IMR-90 (cell line): ENCODE measurements around the gene SYCP2. TPM values are rescaled to one million over a fixed set of nuclear protein-coding genes. Genes with fewer than 3 reads are reported as not detected.

Experiments
- ATAC-seq: fragments of 200-7000 bp; cut with Tn5 transposase; 2 replicates; pipeline ENCODE4 v1.9.1; 2020; ENCODE audit warnings: low read depth, mild to moderate bottlenecking, moderate library complexity
- BruUV-seq: library from RNA; stranded (reverse); fragments of 400-500 nt; replicated peaks from 2 replicates; lab custom pipeline; 2021; lab: Mats Ljungman, UMichigan
- CTCF ChIA-PET: fragments of 300-600 bp; formaldehyde crosslinking; extraction: SDS; loops from one replicate; lab custom pipeline; 2021; ENCODE audit warnings: antibody characterized with exemption; lab: Yijun Ruan, JAX
- POLR2A ChIA-PET: fragments of 300-600 bp; sonication (Branson Sonifier 250); formaldehyde crosslinking; loops from one replicate; lab custom pipeline; 2022; ENCODE audit warnings: antibody characterized with exemption; ENCODE audit not compliant: unreplicated experiment; lab: Charles Lee
- DNase-seq: peaks from one replicate; pipeline ENCODE4 v3.0.0; 2013
- H2AFZ ChIP-seq: replicated peaks from 2 replicates; pipeline ENCODE3; 2013; ENCODE audit warnings: low read length, mild to moderate bottlenecking; ENCODE audit not compliant: poor library complexity
- H2AK5ac ChIP-seq: 2 replicates; pipeline ENCODE4 v1.6.1; 2013; ENCODE audit warnings: low read depth, low read length, inconsistent platforms
- H2AK9ac ChIP-seq: replicated peaks from 2 replicates; pipeline ENCODE3; 2013; ENCODE audit warnings: mild to moderate bottlenecking, low read depth, low read length, moderate library complexity; ENCODE audit not compliant: poor library complexity
- H2BK120ac ChIP-seq: 2 replicates; pipeline ENCODE4 v1.6.1; 2013; ENCODE audit warnings: low read depth, low read length, inconsistent platforms
- H2BK15ac ChIP-seq: 3 replicates; pipeline ENCODE4 v1.6.1; 2013; ENCODE audit warnings: low read depth, low read length, inconsistent platforms
- H2BK20ac ChIP-seq: 2 replicates; pipeline ENCODE4 v1.6.1; 2013; ENCODE audit warnings: low read depth, mild to moderate bottlenecking, inconsistent platforms, low read length, moderate library complexity
- H2BK5ac ChIP-seq: 2 replicates; pipeline ENCODE4 v1.6.1; 2013; ENCODE audit warnings: mild to moderate bottlenecking, low read depth, low read length, inconsistent platforms; ENCODE audit not compliant: poor library complexity, severe bottlenecking
- H3K14ac ChIP-seq: replicated peaks from 2 replicates; pipeline ENCODE4 v1.6.1; 2013; ENCODE audit warnings: low read depth, low read length, inconsistent platforms
- H3K18ac ChIP-seq: 2 replicates; pipeline ENCODE4 v1.6.1; 2013; ENCODE audit warnings: low read depth, low read length, control low read depth
- H3K23ac ChIP-seq: 2 replicates; pipeline ENCODE4 v1.6.1; 2013; ENCODE audit warnings: low read depth, low read length, inconsistent platforms
- H3K27ac ChIP-seq: 2 replicates; pipeline ENCODE4 v1.5.1; 2013; ENCODE audit warnings: mild to moderate bottlenecking, control low read depth, low read length; ENCODE audit not compliant: insufficient read depth
- H3K27me3 ChIP-seq: 2 replicates; pipeline ENCODE4 v1.6.1; 2013; ENCODE audit warnings: low read length; ENCODE audit not compliant: control insufficient read depth, insufficient read depth
- H3K36me3 ChIP-seq: 2 replicates; pipeline ENCODE4 v1.6.1; 2013; ENCODE audit warnings: low read length, mixed read lengths; ENCODE audit not compliant: control insufficient read depth, insufficient read depth
- H3K4ac ChIP-seq: 2 replicates; pipeline ENCODE4 v1.6.1; 2013; ENCODE audit warnings: low read depth, low read length, inconsistent platforms
- H3K4me1 ChIP-seq: 2 replicates; pipeline ENCODE4 v1.6.1; 2013; ENCODE audit warnings: low read length, mixed read lengths; ENCODE audit not compliant: control insufficient read depth, insufficient read depth
- H3K4me2 ChIP-seq: 2 replicates; pipeline ENCODE4 v1.6.1; 2013; ENCODE audit warnings: low read depth, mild to moderate bottlenecking, control low read depth, low read length, moderate library complexity
- H3K4me3 ChIP-seq: 2 replicates; pipeline ENCODE4 v1.5.1; 2013; ENCODE audit warnings: low read depth, mild to moderate bottlenecking, control low read depth, low read length, moderate library complexity; ENCODE audit not compliant: insufficient read depth
- H3K56ac ChIP-seq: 2 replicates; pipeline ENCODE4 v1.6.1; 2013; ENCODE audit warnings: low read length, inconsistent platforms; ENCODE audit not compliant: insufficient read depth; ENCODE audit errors: extremely low read depth
- H3K79me1 ChIP-seq, 2 experiments: 2 replicates each; pipeline ENCODE4 v1.6.1; 2013; ENCODE audit warnings: low read length in 2 of 2, inconsistent platforms in 1 of 2, low read depth in 1 of 2
- H3K9ac ChIP-seq: 2 replicates; pipeline ENCODE4 v1.6.1; 2013; ENCODE audit warnings: low read depth, low read length, control low read depth
- H3K9me1 ChIP-seq: 2 replicates; pipeline ENCODE4 v1.6.1; 2013; ENCODE audit warnings: low read length, inconsistent platforms; ENCODE audit not compliant: insufficient read depth
- H3K9me3 ChIP-seq: 2 replicates; pipeline ENCODE4 v1.6.1; 2013; ENCODE audit warnings: low read length; ENCODE audit not compliant: control insufficient read depth, insufficient read depth
- H4K20me1 ChIP-seq: 2 replicates; pipeline ENCODE4 v1.6.1; 2013; ENCODE audit warnings: low read length, inconsistent platforms; ENCODE audit not compliant: insufficient read depth
- H4K5ac ChIP-seq: 2 replicates; pipeline ENCODE4 v1.6.1; 2013; ENCODE audit warnings: mild to moderate bottlenecking, low read depth, low read length, control low read depth
- H4K8ac ChIP-seq, 2 experiments: 2 replicates each; pipeline ENCODE4 v1.6.1; 2013; ENCODE audit warnings: low read depth in 2 of 2, low read length in 2 of 2, control low read depth in 1 of 2, inconsistent platforms in 1 of 2
- H4K91ac ChIP-seq: 2 replicates; pipeline ENCODE4 v1.6.1; 2013; ENCODE audit warnings: low read depth, low read length, inconsistent platforms; ENCODE audit not compliant: insufficient read depth
- CEBPB ChIP-seq: IDR thresholded peaks from 2 replicates; pipeline ENCODE4 v1.6.1; 2012; ENCODE audit warnings: low read depth, low read length, improper control_type of control experiment
- CHD1 ChIP-seq: IDR thresholded peaks from 2 replicates; pipeline ENCODE4 v1.6.1; 2012; ENCODE audit warnings: low read depth, low read length, improper control_type of control experiment
- MAFK ChIP-seq: IDR thresholded peaks from 2 replicates; pipeline ENCODE4 v1.6.1; 2012; ENCODE audit warnings: low read depth, low read length, improper control_type of control experiment
- MAZ ChIP-seq: IDR thresholded peaks from 2 replicates; pipeline ENCODE4 v1.6.1; 2012; ENCODE audit warnings: low read depth, mild to moderate bottlenecking, low read length, improper control_type of control experiment, moderate library complexity, borderline replicate concordance
- RAD21 ChIP-seq: IDR thresholded peaks from 2 replicates; pipeline ENCODE4 v1.6.1; 2012; ENCODE audit warnings: low read length, improper control_type of control experiment
- RCOR1 ChIP-seq: IDR thresholded peaks from 2 replicates; pipeline ENCODE4 v1.6.1; 2012; ENCODE audit warnings: mild to moderate bottlenecking, low read length, improper control_type of control experiment; ENCODE audit not compliant: insufficient replicate concordance
- WGBS, 2 experiments: methylation state at CpG; one replicate each; pipeline versions ENCODE4 v1.1.5 to v1.1.7; 2013; ENCODE audit warnings: missing lambda C conversion rate in 2 of 2; ENCODE audit not compliant: insufficient read length in 1 of 2; ENCODE audit errors: extremely low coverage in 2 of 2; 5-methylcytosine and 5-hydroxymethylcytosine counted together
- dilution Hi-C: fragments of 300-500 bp; cut with HindIII; formaldehyde crosslinking; loops from one replicate; pipeline ENCODE4 v1.14.3; 2018; ENCODE audit warnings: low sequenced_read_pairs; ENCODE audit not compliant: unreplicated experiment
- in situ Hi-C: fragments of 300-500 bp; cut with MboI; formaldehyde crosslinking; loops from 3 replicates; pipeline ENCODE4 v1.14.3; 2019; ENCODE audit warnings: low sequenced_read_pairs, inconsistent platforms, mixed read lengths
- intact Hi-C: fragments of 100-400 bp; cut with micrococcal nuclease; formaldehyde crosslinking; loops from 2 replicates; pipeline ENCODE4 v1.10.0; 2022
- polyA plus RNA-seq, 3 experiments: library from polyadenylated mRNA; depleted of rRNA; stranded (reverse); fragments of >200 nt; gene quantifications; 2 replicates each; pipeline ENCODE4 v1.2.3, GENCODE V29; 2012; ENCODE audit warnings: low replicate concordance in 1 of 3
- total RNA-seq: library from RNA; depleted of rRNA; stranded (reverse); fragments of >200 nt; gene quantifications from 2 replicates; pipeline ENCODE4 v1.2.3, GENCODE V29; 2012
- TF ChIP-seq, protein P1 (sequence below): fragments of 150-350 bp; IDR thresholded peaks from 2 replicates; pipeline ENCODE4 v1.6.1; 2017; ENCODE audit warnings: mild to moderate bottlenecking, antibody characterized with exemption, low read length, low read depth

Gene SYCP2
- total and polyA plus RNA-seq, 2 of the 4 experiments (the other 2 are of a cell fraction): 0.18 to 0.31 TPM

DNA sequence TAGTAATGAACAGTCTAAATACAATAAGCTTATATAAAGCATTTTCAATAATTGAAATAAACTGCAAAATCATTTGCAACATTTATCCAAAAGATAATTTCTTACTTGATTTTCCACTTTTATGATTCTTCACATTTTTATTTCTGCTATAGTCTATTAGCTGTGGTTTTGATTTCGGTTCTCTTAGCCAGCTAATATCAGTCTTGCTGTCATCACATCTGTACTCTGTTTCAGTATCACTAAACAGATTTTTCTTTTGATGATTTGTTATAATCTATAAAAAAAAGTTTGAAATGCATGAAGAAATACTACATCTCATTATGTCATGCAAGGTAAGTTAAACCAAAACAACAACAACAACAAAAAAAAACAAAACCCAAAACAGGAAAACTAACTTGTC is 53.2 kb downstream of the SYCP2 start:
- in situ Hi-C loops: no loop called here
- Histone ChIP-seq H3K4ac (no peak overlapping the region), H3K4me3 (no peak overlapping the region), H3K9me1 (no peaks in the 10 kb centered on the region), H2AK9ac (no peak overlapping the region), H2BK20ac (no peak overlapping the region), H3K4me2 (no peak overlapping the region), H3K27ac (no peak overlapping the region), H2BK5ac (no peak overlapping the region), H4K8ac (no peak overlapping the region), H3K27me3 (no peaks in the 10 kb centered on the region), H3K9me3 (no peaks in the 10 kb centered on the region), H3K9ac (no peak overlapping the region), H2BK120ac (no peak overlapping the region), H3K23ac (no peak overlapping the region), H2AFZ (no peak overlapping the region), H3K14ac (no peak overlapping the region), H4K91ac (no peak overlapping the region), H4K20me1 (no peaks in the 10 kb centered on the region), H3K18ac (no peak overlapping the region), H2BK15ac (no peak overlapping the region), H3K56ac (no peak overlapping the region), H3K79me1 (no peaks in the 10 kb centered on the region), H2AK5ac (no peak overlapping the region), H3K4me1 (no peaks in the 10 kb centered on the region), H4K5ac (no peak overlapping the region), H3K36me3 (no peaks in the 10 kb centered on the region)
- intact Hi-C loops: no loop called here
- POLR2A ChIA-PET: no interaction called here
- CTCF ChIA-PET: interaction anchor here (1.1 kb wide), 1 partner anchor 31 kb away, joined by 3 read pairs; no protein-coding TSS in a partner anchor
- WGBS, 2 experiments: no CpG with 5 or more reads among the region's 1 CpG
- TF ChIP-seq, protein P1, sequence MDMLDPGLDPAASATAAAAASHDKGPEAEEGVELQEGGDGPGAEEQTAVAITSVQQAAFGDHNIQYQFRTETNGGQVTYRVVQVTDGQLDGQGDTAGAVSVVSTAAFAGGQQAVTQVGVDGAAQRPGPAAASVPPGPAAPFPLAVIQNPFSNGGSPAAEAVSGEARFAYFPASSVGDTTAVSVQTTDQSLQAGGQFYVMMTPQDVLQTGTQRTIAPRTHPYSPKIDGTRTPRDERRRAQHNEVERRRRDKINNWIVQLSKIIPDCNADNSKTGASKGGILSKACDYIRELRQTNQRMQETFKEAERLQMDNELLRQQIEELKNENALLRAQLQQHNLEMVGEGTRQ: no peak
- no peak for TF ChIP-seq RAD21
- TF ChIP-seq MAFK: no peak
- no peak for TF ChIP-seq CEBPB
- no peak for TF ChIP-seq RCOR1
- no peak for TF ChIP-seq MAZ
- no peak for TF ChIP-seq CHD1
- dilution Hi-C loops: no loop called here
- no peak for ATAC-seq
- no TSS peak for BruUV-seq
- no peak for DNase-seq
